NCI-H1092 treated with DMSO at 0.1 percent for 48 hours (cell line): ENCODE data around the gene PAXIP1.

Source experiments
- DNase-seq: peaks from one replicate; lab custom pipeline; 2025; lab: John Stamatoyannopoulos, UW

The PAXIP1 gene

DNA sequence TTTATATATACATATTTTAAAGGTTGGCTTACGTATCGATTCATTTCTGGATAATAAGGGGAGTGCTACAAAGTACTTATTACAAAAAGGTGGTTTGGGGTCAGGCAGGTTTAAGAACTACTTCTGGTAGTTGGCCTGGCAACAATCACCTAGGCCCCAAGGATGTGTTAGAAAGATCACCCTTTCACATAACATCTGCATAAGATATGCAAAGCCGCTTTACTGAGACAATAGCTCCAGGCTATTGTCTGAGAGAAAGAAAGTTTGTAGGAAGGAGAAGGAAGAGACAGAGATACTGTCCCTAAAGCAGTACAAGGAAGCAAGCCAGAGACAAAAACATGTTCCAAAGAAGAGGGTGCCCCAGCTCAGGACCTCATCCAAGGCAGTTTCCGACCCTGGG lies 6.2 kb downstream of the PAXIP1 start:
- DNase-seq: no peak

- no peak for DNase-seq
These were observed 6.8 kb downstream of the PAXIP1 start for GRCh38 chr7:154996101-154996500.

- no peak for DNase-seq
These were observed 7.9 kb downstream of the PAXIP1 start for GRCh38 chr7:154994996-154995395.

DNA sequence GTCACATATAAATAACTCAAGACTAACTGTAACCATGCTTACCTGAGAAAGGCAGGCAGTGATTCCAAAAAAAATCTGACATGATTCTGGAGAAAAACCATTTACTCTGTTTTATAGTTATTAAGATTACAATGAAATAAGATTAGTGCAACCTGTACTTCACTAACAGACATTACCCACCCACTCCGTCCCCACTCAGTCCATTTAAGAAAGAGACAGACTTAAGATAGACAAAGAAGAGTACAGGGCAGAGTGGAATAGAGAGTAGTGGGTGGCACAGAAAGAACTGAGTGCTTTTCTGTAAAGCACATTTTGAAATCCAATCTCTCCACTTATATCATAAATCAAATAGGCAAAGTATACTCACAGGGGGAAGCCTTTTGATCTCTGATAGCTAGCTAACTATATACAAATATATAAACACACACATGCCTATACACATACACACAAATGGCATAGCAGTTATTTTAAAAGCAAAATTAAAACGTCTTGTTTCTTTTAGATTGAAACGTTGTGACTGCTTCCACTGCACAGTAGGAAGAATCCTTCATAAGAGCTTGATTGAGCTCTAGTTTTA lies 11.9 kb downstream of the PAXIP1 start:
- no peak for DNase-seq

- no peak for DNase-seq
These were observed 15.4 kb downstream of the PAXIP1 start for GRCh38 chr7:154987571-154987970.

- DNase-seq: no peak
These were observed 16.6 kb downstream of the PAXIP1 start for GRCh38 chr7:154986200-154986945.

DNA sequence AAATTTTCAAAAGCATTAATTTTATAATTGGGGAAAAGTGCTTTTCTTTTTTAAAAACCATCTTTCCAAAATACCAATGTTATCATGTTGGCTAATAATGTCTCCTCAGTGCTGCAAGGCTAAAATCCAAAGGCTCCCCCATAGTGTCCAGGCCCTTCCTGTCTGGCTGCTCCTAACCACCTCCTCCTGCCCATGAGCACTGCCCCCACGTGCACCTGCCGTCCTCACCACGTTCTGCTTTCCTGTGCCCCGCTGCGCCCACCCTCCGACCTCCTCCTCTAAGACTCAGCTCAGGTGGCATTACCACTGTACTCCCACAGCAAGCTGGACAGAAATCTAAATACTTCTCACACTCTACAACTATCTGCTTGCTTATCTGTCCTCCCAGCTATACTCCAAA lies 17.7 kb downstream of the PAXIP1 start:
- no peak for DNase-seq

DNA sequence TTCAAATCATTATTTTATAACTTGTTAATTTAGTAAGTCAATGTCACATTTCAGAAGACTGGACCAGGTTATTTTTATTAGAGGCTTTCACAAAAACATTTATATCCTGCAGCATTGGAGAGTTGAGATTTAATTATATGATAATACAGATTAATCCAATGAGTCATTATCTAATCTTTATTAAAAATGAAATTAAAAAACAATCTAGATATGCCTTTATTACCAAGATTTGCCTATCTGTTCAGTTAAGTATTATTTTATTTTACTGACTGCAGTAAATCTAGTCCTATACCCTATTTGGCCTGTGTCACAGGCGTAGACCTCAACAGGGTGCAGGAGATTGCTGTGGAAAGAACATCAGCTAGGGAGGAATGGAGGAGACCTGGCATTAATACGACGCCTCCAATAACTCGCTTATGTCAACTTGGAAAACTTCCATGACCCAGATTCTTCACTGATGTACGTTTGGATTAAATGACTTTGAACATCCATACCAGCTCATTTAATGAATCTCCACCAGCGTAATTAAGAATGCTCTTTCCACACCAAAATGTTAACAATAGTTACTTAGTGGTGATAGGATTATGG lies 18.2 kb downstream of the PAXIP1 start:
- no peak for DNase-seq

- DNase-seq: no peak
These were observed 24.9 kb downstream of the PAXIP1 start for GRCh38 chr7:154978017-154978416.

DNA sequence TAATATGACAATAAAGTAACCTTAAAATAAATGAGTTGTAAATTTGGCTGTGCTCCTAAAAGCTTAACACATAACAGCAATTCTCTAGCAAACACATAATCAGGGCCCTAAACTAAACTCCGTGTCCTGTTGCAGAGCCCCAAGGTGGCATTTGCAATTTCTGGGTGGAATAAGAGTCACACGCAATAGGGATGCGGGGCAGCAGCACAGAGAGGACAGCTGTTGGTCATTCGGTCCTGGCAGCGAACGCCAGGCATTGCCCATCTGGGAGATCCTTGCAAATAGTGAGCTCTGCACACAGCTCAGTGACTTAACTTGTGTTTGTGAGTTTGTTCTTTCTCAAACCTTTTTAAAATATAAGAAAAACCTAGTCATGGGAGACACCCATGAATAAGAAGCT lies 25.7 kb downstream of the PAXIP1 start:
- DNase-seq: no peak

DNA sequence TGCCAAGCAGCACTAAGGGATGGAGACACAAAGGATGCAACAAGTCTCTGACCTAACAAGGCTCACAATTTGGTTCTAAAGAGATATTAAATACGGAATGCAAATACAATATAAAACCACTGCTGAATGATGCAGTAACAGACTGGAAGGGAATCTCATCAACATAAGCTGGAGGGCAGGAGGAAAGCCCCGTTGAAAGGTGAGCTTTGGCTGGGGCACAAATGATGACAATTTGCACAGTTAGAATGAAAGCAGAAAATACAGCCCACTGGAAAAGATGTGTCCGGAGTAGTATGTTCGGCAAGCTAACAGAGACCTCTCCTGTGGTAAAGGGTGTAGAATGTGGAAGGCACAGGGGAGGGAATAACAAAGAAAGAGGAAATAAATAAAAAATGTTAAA lies 26.1 kb downstream of the PAXIP1 start:
- DNase-seq: no peak

DNA sequence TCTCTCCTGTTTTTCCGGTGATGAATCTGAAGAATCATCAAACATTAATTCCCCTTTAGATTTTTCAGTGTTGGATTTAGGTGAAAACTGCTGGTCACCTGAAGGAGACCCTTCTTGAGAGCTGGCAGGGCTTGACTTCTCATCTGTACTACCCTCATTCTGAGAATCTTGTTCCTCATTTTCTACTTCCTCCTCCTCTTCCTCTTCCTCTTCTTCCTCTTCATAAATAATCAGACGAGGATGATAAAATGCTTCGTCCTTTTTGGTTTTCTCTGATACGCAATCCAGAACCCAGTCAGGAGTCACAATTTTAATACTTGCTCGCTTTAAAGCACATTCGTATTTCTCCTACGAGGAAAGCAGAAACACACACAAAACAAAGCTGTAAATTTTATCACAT lies 26.9 kb downstream of the PAXIP1 start:
- DNase-seq: no peak

- no peak for DNase-seq
These were observed 29.5 kb downstream of the PAXIP1 start for GRCh38 chr7:154973381-154973780.

- DNase-seq: no peak
These were observed 34.5 kb downstream of the PAXIP1 start for GRCh38 chr7:154968336-154969001.

DNA sequence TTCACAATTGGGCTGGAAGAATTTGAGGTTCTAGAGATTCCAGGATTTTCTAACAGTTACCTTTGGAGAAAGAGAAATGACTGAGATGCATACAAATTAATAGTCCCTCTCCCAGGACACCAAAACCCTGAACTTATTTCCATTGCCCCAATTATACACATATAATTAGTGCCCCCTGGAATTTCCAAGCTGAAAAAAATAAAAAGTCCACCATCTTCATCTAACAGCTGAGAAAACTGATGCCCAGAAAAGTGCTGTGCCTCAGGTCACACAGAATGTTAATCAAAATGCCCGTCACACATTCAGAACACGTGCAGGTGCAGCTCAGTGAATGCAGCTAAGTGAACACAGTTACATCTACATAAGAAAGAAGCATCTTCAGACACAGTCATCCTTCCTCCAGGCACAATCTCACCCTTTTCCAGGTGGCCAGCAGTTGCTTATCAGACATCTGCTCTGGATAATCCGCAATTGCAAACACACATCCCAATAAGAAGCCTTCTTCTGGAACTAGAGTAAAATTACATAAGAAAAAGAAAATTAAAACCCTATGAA lies 35.4 kb downstream of the PAXIP1 start:
- no peak for DNase-seq

DNA sequence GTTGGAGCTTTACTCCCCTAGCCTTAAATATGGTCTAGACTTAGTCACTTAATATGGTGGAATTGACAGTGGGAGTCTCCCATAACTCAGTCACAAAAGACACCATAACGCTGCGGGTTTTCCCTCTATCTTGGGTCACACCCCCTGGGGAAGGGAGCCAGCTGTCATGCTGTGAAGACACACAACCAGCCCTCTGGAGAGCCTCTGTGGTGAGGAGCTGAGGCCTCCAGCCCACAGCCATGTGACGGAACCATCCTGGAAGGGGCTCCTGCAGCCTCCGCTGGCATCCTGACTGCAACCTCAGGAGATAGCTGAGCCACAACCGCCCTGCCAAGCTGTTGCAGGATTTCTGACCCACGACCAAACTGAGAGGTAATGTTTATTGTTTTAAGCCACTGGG lies 37.9 kb downstream of the PAXIP1 start:
- no peak for DNase-seq

DNA sequence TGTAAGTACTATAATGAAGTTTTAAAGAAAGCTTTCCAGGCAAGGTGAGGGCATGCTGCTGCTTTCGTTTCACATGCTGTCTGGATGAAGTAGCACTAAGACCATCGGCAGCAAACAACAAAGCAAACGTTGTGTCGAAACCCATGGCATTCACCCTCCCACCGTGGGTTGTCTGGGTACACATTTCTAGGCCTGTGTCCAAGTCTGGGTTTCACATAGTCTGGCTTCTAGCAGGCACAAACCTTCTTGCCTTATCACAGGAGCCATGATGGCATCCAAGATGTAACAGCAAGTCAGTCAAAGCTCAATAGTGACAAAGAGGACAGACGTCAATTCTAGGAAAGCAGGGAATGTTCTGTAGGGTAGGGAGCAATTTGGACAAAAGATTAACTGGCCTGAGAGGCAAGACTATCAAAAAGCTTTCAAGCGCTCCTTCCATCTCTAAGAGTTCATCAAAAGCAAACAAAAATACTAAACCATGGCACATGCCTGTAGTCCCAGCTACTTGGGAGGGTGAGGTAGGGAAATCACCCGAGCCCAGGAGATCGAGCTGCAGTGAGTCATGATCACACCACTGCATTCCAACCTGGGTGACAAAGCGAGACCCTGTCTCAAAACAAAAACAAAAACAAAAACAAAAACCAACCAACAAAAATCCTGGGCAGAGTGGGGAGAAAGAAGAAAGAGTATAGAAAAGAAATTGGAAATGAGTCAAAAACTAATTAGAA lies 42.7 kb downstream of the PAXIP1 start:
- DNase-seq: no peak

DNA sequence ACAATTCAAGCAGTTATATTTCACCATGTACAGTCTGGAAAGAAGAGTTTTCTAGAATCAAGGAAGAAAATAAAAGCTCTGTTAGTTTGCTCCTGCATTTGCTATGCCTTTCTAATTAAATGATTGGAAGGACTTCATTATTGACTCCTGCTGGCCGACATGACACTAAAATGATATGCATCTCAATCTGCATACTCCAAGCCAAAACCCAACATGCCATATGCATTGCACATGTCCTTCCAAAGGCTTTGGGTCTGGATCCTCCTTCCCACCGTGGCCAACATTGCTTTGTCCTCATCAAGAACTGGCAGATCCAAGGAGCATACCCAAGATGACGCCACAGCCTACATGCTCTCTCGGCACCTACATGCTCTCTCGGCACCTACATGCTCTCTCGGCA lies 46.5 kb downstream of the PAXIP1 start:
- DNase-seq: no peak

- peak; percentile 18 for DNase-seq
These were observed 49.8 kb downstream of the PAXIP1 start for GRCh38 chr7:154953006-154953684.

GRCh38 chr7:154950960-154951359 lies 52.0 kb downstream of the PAXIP1 start:
- DNase-seq: no peak

- no peak for DNase-seq
These were observed 55.3 kb downstream of the PAXIP1 start for GRCh38 chr7:154947604-154948003.

DNA sequence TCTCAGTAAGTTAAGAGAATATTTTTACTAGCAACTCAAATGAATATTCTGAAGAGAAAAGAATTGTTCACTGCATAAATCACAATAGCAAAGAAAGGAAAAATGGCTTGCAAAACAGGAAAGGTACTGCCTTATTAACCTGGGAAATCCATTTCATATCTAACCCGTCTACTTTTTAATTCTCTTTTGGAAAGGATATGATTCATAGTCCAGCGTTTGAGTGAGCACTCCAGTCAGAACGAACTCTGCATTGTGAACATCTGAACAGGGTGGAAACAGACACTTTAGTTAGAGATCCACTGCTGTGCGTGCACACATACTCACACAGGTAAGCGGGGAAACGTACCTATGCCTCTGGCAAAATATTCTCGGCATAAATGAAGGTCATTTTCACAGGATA lies 56.8 kb downstream of the PAXIP1 start:
- no peak for DNase-seq
